ENCODE measurements around the gene NRG3.

- TF ChIP-seq CTCF (IDR thresholded peaks at IDR 0.05) (no peak), POLR2A (IDR thresholded peaks at IDR 0.05) (no peak)
These were observed 365.4 kb downstream of the NRG3 start for GRCh38 chr10:82240408-82240807.

Data from ovary (tissue), 3 donors.